DOHH2 (cell line): Measurements from ENCODE around the gene TSPAN5.

Source experiments
- H3F3A ChIP-seq: fragments of 200-600 bp; sonication (generic), shearing (Covaris generic); 2 replicates; pipeline ENCODE4 v1.6.0; 2016; ENCODE audit warnings: antibody characterized with exemption, mild to moderate bottlenecking; ENCODE audit not compliant: control insufficient read depth, insufficient read depth
- H3K27ac ChIP-seq: fragments of 200-600 bp; sonication (generic); 2 replicates; pipeline ENCODE4 v1.5.1; 2014; ENCODE audit warnings: low read depth, mild to moderate bottlenecking, low read length, moderate library complexity
- H3K27me3 ChIP-seq: fragments of 200-600 bp; sonication (generic); 2 replicates; pipeline ENCODE4 v1.6.1; 2014; ENCODE audit warnings: mild to moderate bottlenecking, low read length, mixed read lengths; ENCODE audit not compliant: control insufficient read depth
- H3K36me3 ChIP-seq: fragments of 200-600 bp; sonication (generic); 2 replicates; pipeline ENCODE4 v1.6.1; 2014; ENCODE audit warnings: mild to moderate bottlenecking, low read length, moderate library complexity, mixed read lengths; ENCODE audit not compliant: control insufficient read depth
- H3K4me1 ChIP-seq: fragments of 200-600 bp; sonication (generic); 2 replicates; pipeline ENCODE4 v1.6.1; 2014; ENCODE audit warnings: mild to moderate bottlenecking, low read length, mixed read lengths; ENCODE audit not compliant: control insufficient read depth
- H3K4me2 ChIP-seq: fragments of 200-600 bp; sonication (generic); 2 replicates; pipeline ENCODE4 v1.6.0; 2014; ENCODE audit warnings: mild to moderate bottlenecking, low read length, moderate library complexity
- H3K4me3 ChIP-seq: fragments of 200-600 bp; sonication (generic); 2 replicates; pipeline ENCODE4 v1.5.1; 2014; ENCODE audit warnings: mild to moderate bottlenecking, low read length, mixed read lengths
- H3K79me2 ChIP-seq: fragments of 200-600 bp; sonication (generic); 2 replicates; pipeline ENCODE4 v1.6.1; 2014; ENCODE audit warnings: mild to moderate bottlenecking, low read length, mixed read lengths; ENCODE audit not compliant: control insufficient read depth
- H3K9me2 ChIP-seq: fragments of 200-600 bp; sonication (generic); replicated peaks from 2 replicates; pipeline ENCODE4 v1.6.1; 2014; ENCODE audit warnings: mild to moderate bottlenecking, low read length, mixed read lengths; ENCODE audit not compliant: control insufficient read depth
- H3K9me3 ChIP-seq: fragments of 200-600 bp; sonication (generic); 2 replicates; pipeline ENCODE4 v1.6.1; 2014; ENCODE audit warnings: antibody characterized with exemption, low read length, mixed read lengths; ENCODE audit not compliant: control insufficient read depth, insufficient read depth
- H4K20me1 ChIP-seq: fragments of 200-600 bp; sonication (generic); 2 replicates; pipeline ENCODE4 v1.6.0; 2014; ENCODE audit warnings: low read depth, mild to moderate bottlenecking, antibody characterized with exemption, low read length, moderate library complexity; ENCODE audit not compliant: control insufficient read depth, insufficient read depth
- CTCF ChIP-seq: fragments of 200-600 bp; sonication (generic); IDR thresholded peaks from one replicate; pipeline ENCODE4 v1.5.1; 2014; ENCODE audit warnings: antibody characterized with exemption, mild to moderate bottlenecking, low read depth, low read length; ENCODE audit not compliant: poor library complexity, severe bottlenecking
- EZH2phosphoT487 ChIP-seq: fragments of 200-600 bp; sonication (generic); IDR thresholded peaks from 2 replicates; pipeline ENCODE4 v1.6.1; 2017; ENCODE audit warnings: borderline replicate concordance, mild to moderate bottlenecking, antibody characterized with exemption, low read length, moderate library complexity, mixed read lengths

Gene TSPAN5

DNA sequence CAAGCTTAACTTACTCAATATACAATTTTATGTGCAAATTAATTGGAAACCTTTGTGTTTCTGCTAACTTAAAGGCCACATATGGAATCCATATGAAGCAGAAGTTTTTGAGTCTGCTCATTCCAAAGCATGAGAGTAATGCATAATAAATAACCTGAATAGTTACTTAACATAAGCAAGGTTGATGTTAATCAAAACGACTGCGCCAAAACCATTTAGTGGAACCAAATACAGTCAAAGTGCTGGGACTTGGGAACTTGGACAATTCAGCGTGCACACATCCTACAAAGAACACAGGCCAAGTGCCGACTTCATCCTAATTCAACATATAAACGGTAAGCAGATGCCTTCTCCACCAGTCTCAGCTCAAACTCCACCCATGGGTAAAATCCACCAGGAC lies 17.0 kb downstream of the TSPAN5 start:
- Histone ChIP-seq H3K4me3 (no peak overlapping the region), H3K79me2 (no peaks in the 10 kb centered on the region), H3K9me2 (no peaks in the 10 kb centered on the region), H3K4me2 (no peak overlapping the region), H3F3A (no peaks in the 10 kb centered on the region), H3K27ac (no peak overlapping the region), H3K27me3 (no peaks in the 10 kb centered on the region), H3K9me3 (no peaks in the 10 kb centered on the region), H3K4me1 (no peaks in the 10 kb centered on the region), H4K20me1 (no peaks in the 10 kb centered on the region), H3K36me3 (no peaks in the 10 kb centered on the region)
- TF ChIP-seq CTCF: no peak
- no peak for TF ChIP-seq EZH2phosphoT487

GRCh38 chr4:98639523-98639922 lies 18.9 kb downstream of the TSPAN5 start:
- Histone ChIP-seq H3K27me3 (no peaks in the 10 kb centered on the region), H3K79me2 (no peaks in the 10 kb centered on the region), H3K27ac (no peak overlapping the region), H3K9me2 (no peaks in the 10 kb centered on the region), H3F3A (no peaks in the 10 kb centered on the region), H3K4me3 (no peak overlapping the region), H3K4me2 (no peak overlapping the region), H3K36me3 (no peaks in the 10 kb centered on the region), H3K4me1 (no peaks in the 10 kb centered on the region), H4K20me1 (no peaks in the 10 kb centered on the region), H3K9me3 (no peaks in the 10 kb centered on the region)
- TF ChIP-seq CTCF (no peak), EZH2phosphoT487 (no peak)

GRCh38 chr4:98639108-98639507 lies 19.3 kb downstream of the TSPAN5 start:
- H3K27ac ChIP-seq: no peak overlapping the region
- H3K4me1 ChIP-seq: no peaks in the 10 kb centered on the region
- H3K9me3 ChIP-seq: no peaks in the 10 kb centered on the region
- no peak overlapping the region for H3K4me3 ChIP-seq
- H4K20me1 ChIP-seq: no peaks in the 10 kb centered on the region
- no peaks in the 10 kb centered on the region for H3K79me2 ChIP-seq
- no peaks in the 10 kb centered on the region for H3K9me2 ChIP-seq
- no peaks in the 10 kb centered on the region for H3F3A ChIP-seq
- no peaks in the 10 kb centered on the region for H3K36me3 ChIP-seq
- no peak overlapping the region for H3K4me2 ChIP-seq
- TF ChIP-seq EZH2phosphoT487 (no peak), CTCF (no peak)
- no peaks in the 10 kb centered on the region for H3K27me3 ChIP-seq

DNA sequence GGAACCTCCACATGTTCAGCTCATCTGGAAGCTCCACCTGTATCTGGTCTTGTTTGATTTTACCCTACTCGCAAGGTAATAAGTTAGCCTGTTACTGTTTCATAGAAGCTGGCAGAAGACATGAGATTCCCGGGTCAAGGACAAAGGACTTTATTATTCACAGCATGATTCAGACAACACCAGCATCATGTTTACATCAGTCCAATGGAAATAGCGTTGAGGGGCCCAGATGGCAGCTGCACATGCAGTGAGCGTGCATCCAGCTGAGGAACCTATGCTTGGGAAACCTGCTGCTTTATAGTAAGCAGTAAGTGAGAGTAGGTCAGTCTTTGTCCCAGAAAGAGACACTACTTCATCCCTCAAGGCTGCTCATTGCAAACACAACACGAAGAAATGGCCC lies 19.8 kb downstream of the TSPAN5 start:
- Histone ChIP-seq H3K36me3 (no peaks in the 10 kb centered on the region), H4K20me1 (no peaks in the 10 kb centered on the region), H3K9me3 (no peaks in the 10 kb centered on the region), H3K9me2 (no peaks in the 10 kb centered on the region), H3F3A (no peaks in the 10 kb centered on the region), H3K27ac (no peak overlapping the region), H3K27me3 (no peaks in the 10 kb centered on the region), H3K4me3 (no peak overlapping the region), H3K4me2 (no peak overlapping the region), H3K4me1 (no peaks in the 10 kb centered on the region), H3K79me2 (no peaks in the 10 kb centered on the region)
- TF ChIP-seq EZH2phosphoT487 (no peak), CTCF (no peak)
